ENCODE data around the gene SOX13.
A peak's percentile ranks its signal among the peaks of the same experiment; 100 is the strongest.

GRCh38 chr1:204074274-204075138 is 1.6 kb downstream of the SOX13 start:
- TF ChIP-seq CTCF (IDR thresholded peaks at IDR 0.05): no peak
- no peak for TF ChIP-seq POLR2A (IDR thresholded peaks at IDR 0.05; ENCODE audit: low read depth)
- TF ChIP-seq POLR2AphosphoS5 (IDR thresholded peaks at IDR 0.05): peak; percentile 23 to 43
- no peak for TF ChIP-seq EP300 (IDR thresholded peaks at IDR 0.05)

Measured in esophagus muscularis mucosa (tissue), 4 donors.